HCT116 (cell line): ENCODE data around the gene PIGH.

ENCODE experiments used
- CEBPB ChIP-seq: IDR thresholded peaks from 2 replicates; pipeline ENCODE4 v1.6.1; 2012; ENCODE audit warnings: low read depth
- CTCF ChIP-seq, 3 experiments: fragments of 200-600 bp in 1 of 3; sonication (generic) in 1 of 3; IDR thresholded peaks in 2 of 3; conservative IDR thresholded peaks in 1 of 3; 2 replicates each; pipeline ENCODE4 v1.5.1; 2012 to 2017; ENCODE audit warnings: low read depth in 2 of 3, low read length in 2 of 3, antibody characterized with exemption in 1 of 3, borderline replicate concordance in 1 of 3, control low read depth in 1 of 3, mild to moderate bottlenecking in 1 of 3, mixed read lengths in 1 of 3, mixed run types in 1 of 3, moderate library complexity in 1 of 3; ENCODE audit not compliant: insufficient read depth in 1 of 3
- POLR2A ChIP-seq: IDR thresholded peaks from 2 replicates; pipeline ENCODE4 v1.7.0; 2011; ENCODE audit warnings: borderline replicate concordance; ENCODE audit not compliant: insufficient read depth, insufficient read length; ENCODE audit errors: extremely low read depth
- RAD21 ChIP-seq: IDR thresholded peaks from 2 replicates; pipeline ENCODE4 v1.6.1; 2012; ENCODE audit warnings: low read depth, mild to moderate bottlenecking
- ZFX ChIP-seq: fragments of 450-650 bp; IDR thresholded peaks from 2 replicates; pipeline ENCODE4 v1.6.1; 2017

DNA sequence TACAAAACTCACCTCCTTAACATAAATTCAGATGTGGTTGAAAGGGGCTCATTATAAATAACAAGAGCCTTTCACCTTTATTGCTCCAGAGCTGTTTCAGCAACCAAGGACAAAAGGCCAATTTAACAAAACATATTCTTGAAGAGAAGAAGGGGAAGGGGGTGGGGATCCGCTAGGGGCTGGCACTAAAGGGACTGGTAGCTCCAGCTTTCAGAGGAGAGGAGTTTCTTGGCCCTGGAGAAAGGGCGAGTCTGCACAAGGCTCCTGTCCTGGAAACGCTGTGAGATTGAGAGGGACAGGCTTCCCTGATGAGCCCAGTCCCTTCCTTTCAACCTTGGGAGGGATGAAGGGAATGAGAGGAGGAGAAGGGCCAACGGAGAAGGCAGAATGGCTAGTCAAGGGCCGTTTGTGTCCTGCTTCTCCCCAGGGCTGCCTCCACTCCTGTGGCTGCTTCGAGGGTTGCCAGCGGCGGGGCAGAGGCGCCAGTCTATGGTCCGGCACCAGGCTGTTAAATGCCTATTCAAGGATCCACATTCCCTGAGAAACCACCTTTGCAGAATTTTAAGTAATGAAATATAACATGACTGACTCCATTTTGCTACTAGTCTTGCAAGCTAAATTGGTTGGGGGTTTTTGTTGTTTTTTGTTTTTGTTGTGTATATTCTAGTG lies 9.7 kb upstream of the PIGH start:
- TF ChIP-seq CEBPB: no peak
- no peak for TF ChIP-seq CTCF (IDR thresholded peaks at IDR 0.05 in 2 of 3, conservative IDR thresholded peaks at IDR 0.05 in 1 of 3; ENCODE audit: borderline replicate concordance in 1 of 3, insufficient read depth in 1 of 3, low read depth in 2 of 3, low read length in 2 of 3)
- TF ChIP-seq RAD21: no peak
- TF ChIP-seq POLR2A: no peak
- TF ChIP-seq ZFX: no peak
